ENCODE results near the gene PDLIM3.

Gene PDLIM3

DNA sequence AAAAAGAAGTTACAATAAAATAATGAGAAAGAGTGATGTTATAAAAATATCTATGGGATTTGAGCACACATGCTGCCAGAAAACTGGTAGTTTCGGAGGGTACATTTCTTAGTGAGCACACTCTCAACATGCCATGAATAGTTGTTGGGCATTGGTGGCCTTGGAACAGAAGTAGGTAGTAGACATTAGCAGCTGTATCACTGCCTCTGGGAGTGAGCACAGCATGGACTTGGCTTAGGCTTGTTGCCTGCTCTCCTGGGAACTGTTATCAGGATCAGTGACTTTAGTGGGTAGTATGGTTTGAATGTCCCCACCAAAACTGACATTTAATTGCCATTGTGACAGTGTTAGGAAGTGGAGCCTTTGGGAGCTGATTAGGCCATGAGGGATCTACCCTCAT, 13.3 kb upstream of the PDLIM3 start:
- Histone ChIP-seq H3K79me2 (ENCODE audit: insufficient read depth, low read length) (no peaks in the 10 kb centered on the region), H3F3A (ENCODE audit: insufficient read depth) (no peaks in the 10 kb centered on the region), H3K4me2 (ENCODE audit: low read depth, low read length, poor library complexity, severe bottlenecking) (no peak overlapping the region), H3K9me3 (ENCODE audit: insufficient read depth, low read length) (no peaks in the 10 kb centered on the region), H3K27me3 (ENCODE audit: low read length) (no peaks in the 10 kb centered on the region), H3K4me3 (ENCODE audit: insufficient read depth, low read length, poor library complexity, severe bottlenecking) (no peak overlapping the region), H2AFZ (ENCODE audit: low read depth, low read length, severe bottlenecking) (no peak overlapping the region), H3K36me3 (ENCODE audit: low read length) (no peaks in the 10 kb centered on the region), H3K9ac (ENCODE audit: low read length) (no peak overlapping the region), H3K9me2 (replicated peaks; ENCODE audit: insufficient read depth, low read length) (no peaks in the 10 kb centered on the region), H3K27ac (ENCODE audit: low read depth, low read length) (no peak overlapping the region), H4K20me1 (ENCODE audit: low read depth, low read length) (no peaks in the 10 kb centered on the region)
- TF ChIP-seq, protein P1, sequence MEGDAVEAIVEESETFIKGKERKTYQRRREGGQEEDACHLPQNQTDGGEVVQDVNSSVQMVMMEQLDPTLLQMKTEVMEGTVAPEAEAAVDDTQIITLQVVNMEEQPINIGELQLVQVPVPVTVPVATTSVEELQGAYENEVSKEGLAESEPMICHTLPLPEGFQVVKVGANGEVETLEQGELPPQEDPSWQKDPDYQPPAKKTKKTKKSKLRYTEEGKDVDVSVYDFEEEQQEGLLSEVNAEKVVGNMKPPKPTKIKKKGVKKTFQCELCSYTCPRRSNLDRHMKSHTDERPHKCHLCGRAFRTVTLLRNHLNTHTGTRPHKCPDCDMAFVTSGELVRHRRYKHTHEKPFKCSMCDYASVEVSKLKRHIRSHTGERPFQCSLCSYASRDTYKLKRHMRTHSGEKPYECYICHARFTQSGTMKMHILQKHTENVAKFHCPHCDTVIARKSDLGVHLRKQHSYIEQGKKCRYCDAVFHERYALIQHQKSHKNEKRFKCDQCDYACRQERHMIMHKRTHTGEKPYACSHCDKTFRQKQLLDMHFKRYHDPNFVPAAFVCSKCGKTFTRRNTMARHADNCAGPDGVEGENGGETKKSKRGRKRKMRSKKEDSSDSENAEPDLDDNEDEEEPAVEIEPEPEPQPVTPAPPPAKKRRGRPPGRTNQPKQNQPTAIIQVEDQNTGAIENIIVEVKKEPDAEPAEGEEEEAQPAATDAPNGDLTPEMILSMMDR (IDR thresholded peaks at IDR 0.05; ENCODE audit: insufficient read depth, low read length, poor library complexity, severe bottlenecking) = no peak
- TF ChIP-seq EZH2phosphoT487 (conservative IDR thresholded peaks at IDR 0.05; ENCODE audit: low read length) = no peak

DNA sequence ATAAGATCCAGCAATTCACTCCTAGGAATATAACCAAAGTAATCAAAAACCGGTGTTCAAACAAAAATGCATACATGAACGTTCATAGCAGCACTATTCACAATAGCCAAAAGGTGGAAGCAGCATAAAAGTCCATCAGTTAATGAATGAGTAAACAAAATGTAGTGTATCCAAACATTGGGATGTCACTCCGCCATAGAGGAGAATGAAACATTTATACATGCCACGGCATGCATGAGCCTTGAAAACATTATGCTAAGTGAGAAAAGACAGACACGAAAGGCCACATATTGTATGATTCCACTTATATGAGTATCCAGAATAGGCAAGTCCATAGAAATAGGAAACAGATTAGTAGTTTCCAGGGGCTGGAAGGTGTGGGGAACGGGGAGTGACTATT, 11.0 kb upstream of the PDLIM3 start:
- Histone ChIP-seq H4K20me1 (ENCODE audit: low read depth, low read length) (no peaks in the 10 kb centered on the region), H3K4me2 (ENCODE audit: low read depth, low read length, poor library complexity, severe bottlenecking) (no peak overlapping the region), H3F3A (ENCODE audit: insufficient read depth) (no peaks in the 10 kb centered on the region), H2AFZ (ENCODE audit: low read depth, low read length, severe bottlenecking) (no peak overlapping the region), H3K9ac (ENCODE audit: low read length) (no peak overlapping the region), H3K4me3 (ENCODE audit: insufficient read depth, low read length, poor library complexity, severe bottlenecking) (no peak overlapping the region), H3K27ac (ENCODE audit: low read depth, low read length) (no peak overlapping the region), H3K36me3 (ENCODE audit: low read length) (no peaks in the 10 kb centered on the region), H3K79me2 (ENCODE audit: insufficient read depth, low read length) (no peaks in the 10 kb centered on the region), H3K27me3 (ENCODE audit: low read length) (no peaks in the 10 kb centered on the region), H3K9me2 (replicated peaks; ENCODE audit: insufficient read depth, low read length) (no peaks in the 10 kb centered on the region), H3K9me3 (ENCODE audit: insufficient read depth, low read length) (no peaks in the 10 kb centered on the region)
- TF ChIP-seq, protein P1 (IDR thresholded peaks at IDR 0.05; ENCODE audit: insufficient read depth, low read length, poor library complexity, severe bottlenecking) = no peak
- TF ChIP-seq EZH2phosphoT487 (conservative IDR thresholded peaks at IDR 0.05; ENCODE audit: low read length) = no peak

DNA sequence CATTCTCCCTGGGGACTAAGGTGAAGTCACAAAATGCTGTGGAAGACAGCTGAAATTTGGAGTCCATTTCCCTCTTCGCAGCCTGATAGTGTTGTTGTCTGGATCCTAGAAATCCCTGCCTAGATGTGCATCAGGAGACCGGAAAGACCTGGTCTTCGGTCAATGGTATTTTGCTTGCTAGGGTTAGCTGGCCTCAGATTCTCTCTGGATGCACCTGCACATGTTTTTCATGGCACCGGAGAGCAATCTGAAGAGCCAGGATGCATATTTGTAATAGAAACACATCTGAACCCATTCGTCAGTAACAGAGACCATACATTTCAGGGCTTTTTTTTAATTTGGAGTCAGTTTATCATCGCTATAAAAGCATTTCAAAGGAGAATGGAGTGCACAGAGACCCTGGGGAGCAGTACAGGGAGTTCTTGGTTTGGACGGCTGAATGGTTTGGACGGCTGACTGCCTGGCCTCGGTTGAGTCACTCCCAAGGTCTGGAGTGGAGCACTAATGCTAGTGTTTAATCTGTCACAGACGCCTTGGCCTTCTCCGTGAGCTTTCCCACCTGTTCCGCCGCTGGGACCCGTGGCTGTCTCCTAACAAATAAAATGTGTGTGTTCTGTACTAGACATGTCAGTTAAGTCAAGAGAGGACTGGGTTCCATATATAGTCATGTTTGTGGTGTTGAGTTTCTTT, 7.5 kb upstream of the PDLIM3 start:
- Histone ChIP-seq H3K36me3 (ENCODE audit: low read length) (no peaks in the 10 kb centered on the region), H3K4me3 (ENCODE audit: insufficient read depth, low read length, poor library complexity, severe bottlenecking) (no peak overlapping the region), H3K9me3 (ENCODE audit: insufficient read depth, low read length) (no peaks in the 10 kb centered on the region), H3F3A (ENCODE audit: insufficient read depth) (no peaks in the 10 kb centered on the region), H3K79me2 (ENCODE audit: insufficient read depth, low read length) (no peaks in the 10 kb centered on the region), H4K20me1 (ENCODE audit: low read depth, low read length) (no peaks in the 10 kb centered on the region), H3K27me3 (ENCODE audit: low read length) (no peaks in the 10 kb centered on the region), H2AFZ (ENCODE audit: low read depth, low read length, severe bottlenecking) (no peak overlapping the region), H3K9me2 (replicated peaks; ENCODE audit: insufficient read depth, low read length) (no peaks in the 10 kb centered on the region), H3K9ac (ENCODE audit: low read length) (no peak overlapping the region), H3K4me2 (ENCODE audit: low read depth, low read length, poor library complexity, severe bottlenecking) (no peak overlapping the region), H3K27ac (ENCODE audit: low read depth, low read length) (no peak overlapping the region)
- TF ChIP-seq, protein P1 (IDR thresholded peaks at IDR 0.05; ENCODE audit: insufficient read depth, low read length, poor library complexity, severe bottlenecking) = no peak
- TF ChIP-seq EZH2phosphoT487 (conservative IDR thresholded peaks at IDR 0.05; ENCODE audit: low read length) = no peak
